HL-60 (cell line): ENCODE data around the gene PDCD7.

Source experiments
- DNase-seq, 2 experiments: peaks; one replicate each; pipeline ENCODE4 v3.0.0-alpha.2; 2010 to 2020; ENCODE audit warnings: low read depth in 1 of 2, low spot score in 1 of 2
- H3K27ac ChIP-seq: fragments of 250-450 bp; sonication (Bioruptor Pico); replicated peaks from 2 replicates; pipeline ENCODE4 v1.5.1; 2020; ENCODE audit warnings: mild to moderate bottlenecking, moderate library complexity
- H3K27me3 ChIP-seq: fragments of 250-450 bp; sonication (Bioruptor Pico); 2 replicates; pipeline ENCODE4 v1.5.1; 2021; ENCODE audit warnings: mild to moderate bottlenecking, moderate library complexity; ENCODE audit not compliant: insufficient read depth, poor library complexity, severe bottlenecking
- H3K4me3 ChIP-seq: replicated peaks from 2 replicates; pipeline ENCODE4 v1.5.1; 2011; ENCODE audit warnings: mild to moderate bottlenecking, control low read depth, low read length; ENCODE audit not compliant: insufficient read depth
- GABPA ChIP-seq: IDR thresholded peaks from 2 replicates; pipeline ENCODE4 v1.6.1; 2012; ENCODE audit warnings: low read depth
- POLR2AphosphoS5 ChIP-seq: IDR thresholded peaks from 2 replicates; pipeline ENCODE4 v1.6.1; 2012; ENCODE audit warnings: low read depth
- SPI1 ChIP-seq: IDR thresholded peaks from 2 replicates; pipeline ENCODE4 v1.6.1; 2012; ENCODE audit warnings: low read depth, mild to moderate bottlenecking, borderline replicate concordance
- TF ChIP-seq, protein P1 (sequence below): IDR thresholded peaks from one replicate; pipeline ENCODE4 v1.5.1; 2011; ENCODE audit warnings: low read length, control low read depth, inconsistent platforms; ENCODE audit not compliant: insufficient read depth
- TF ChIP-seq, protein P2 (sequence below): IDR thresholded peaks from 2 replicates; pipeline ENCODE4 v1.6.1; 2012; ENCODE audit warnings: low read depth; ENCODE audit not compliant: insufficient replicate concordance

Gene PDCD7

DNA sequence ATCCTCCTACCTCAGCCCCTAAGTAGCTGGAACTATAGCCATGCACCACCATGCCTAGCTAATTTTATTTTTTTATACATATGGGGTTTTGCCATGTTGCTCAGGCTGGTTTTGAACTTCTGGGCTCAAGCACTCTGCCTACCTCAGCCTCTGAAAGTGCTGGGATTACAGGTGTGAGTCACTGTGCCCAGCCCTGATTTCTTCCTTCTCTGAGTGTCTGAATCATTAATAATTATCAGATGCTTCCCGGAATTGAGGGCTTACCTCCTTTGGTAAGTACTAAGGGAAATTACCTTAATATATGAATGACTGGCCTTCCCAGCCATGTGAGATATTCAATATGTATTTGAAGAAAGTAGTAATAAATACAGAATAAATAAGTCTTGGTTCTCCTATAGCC, 44.3 kb upstream of the PDCD7 start:
- Histone ChIP-seq H3K27me3 (no peaks in the 10 kb centered on the region), H3K27ac (no peak overlapping the region), H3K4me3 (no peak overlapping the region)
- TF ChIP-seq, protein P1, sequence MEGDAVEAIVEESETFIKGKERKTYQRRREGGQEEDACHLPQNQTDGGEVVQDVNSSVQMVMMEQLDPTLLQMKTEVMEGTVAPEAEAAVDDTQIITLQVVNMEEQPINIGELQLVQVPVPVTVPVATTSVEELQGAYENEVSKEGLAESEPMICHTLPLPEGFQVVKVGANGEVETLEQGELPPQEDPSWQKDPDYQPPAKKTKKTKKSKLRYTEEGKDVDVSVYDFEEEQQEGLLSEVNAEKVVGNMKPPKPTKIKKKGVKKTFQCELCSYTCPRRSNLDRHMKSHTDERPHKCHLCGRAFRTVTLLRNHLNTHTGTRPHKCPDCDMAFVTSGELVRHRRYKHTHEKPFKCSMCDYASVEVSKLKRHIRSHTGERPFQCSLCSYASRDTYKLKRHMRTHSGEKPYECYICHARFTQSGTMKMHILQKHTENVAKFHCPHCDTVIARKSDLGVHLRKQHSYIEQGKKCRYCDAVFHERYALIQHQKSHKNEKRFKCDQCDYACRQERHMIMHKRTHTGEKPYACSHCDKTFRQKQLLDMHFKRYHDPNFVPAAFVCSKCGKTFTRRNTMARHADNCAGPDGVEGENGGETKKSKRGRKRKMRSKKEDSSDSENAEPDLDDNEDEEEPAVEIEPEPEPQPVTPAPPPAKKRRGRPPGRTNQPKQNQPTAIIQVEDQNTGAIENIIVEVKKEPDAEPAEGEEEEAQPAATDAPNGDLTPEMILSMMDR, result no peak
- no peak for DNase-seq

- no peak for DNase-seq
- no peak overlapping the region for H3K27ac ChIP-seq
- TF ChIP-seq SPI1 (no peak), POLR2AphosphoS5 (no peak), GABPA (no peak)
- TF ChIP-seq, protein P2, sequence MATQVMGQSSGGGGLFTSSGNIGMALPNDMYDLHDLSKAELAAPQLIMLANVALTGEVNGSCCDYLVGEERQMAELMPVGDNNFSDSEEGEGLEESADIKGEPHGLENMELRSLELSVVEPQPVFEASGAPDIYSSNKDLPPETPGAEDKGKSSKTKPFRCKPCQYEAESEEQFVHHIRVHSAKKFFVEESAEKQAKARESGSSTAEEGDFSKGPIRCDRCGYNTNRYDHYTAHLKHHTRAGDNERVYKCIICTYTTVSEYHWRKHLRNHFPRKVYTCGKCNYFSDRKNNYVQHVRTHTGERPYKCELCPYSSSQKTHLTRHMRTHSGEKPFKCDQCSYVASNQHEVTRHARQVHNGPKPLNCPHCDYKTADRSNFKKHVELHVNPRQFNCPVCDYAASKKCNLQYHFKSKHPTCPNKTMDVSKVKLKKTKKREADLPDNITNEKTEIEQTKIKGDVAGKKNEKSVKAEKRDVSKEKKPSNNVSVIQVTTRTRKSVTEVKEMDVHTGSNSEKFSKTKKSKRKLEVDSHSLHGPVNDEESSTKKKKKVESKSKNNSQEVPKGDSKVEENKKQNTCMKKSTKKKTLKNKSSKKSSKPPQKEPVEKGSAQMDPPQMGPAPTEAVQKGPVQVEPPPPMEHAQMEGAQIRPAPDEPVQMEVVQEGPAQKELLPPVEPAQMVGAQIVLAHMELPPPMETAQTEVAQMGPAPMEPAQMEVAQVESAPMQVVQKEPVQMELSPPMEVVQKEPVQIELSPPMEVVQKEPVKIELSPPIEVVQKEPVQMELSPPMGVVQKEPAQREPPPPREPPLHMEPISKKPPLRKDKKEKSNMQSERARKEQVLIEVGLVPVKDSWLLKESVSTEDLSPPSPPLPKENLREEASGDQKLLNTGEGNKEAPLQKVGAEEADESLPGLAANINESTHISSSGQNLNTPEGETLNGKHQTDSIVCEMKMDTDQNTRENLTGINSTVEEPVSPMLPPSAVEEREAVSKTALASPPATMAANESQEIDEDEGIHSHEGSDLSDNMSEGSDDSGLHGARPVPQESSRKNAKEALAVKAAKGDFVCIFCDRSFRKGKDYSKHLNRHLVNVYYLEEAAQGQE, result no peak
- TF ChIP-seq, protein P1, result no peak
- no peak overlapping the region for H3K4me3 ChIP-seq
- H3K27me3 ChIP-seq, result no peaks in the 10 kb centered on the region
Measured at GRCh38 chr15:65176056-65176455, 42.4 kb upstream of the PDCD7 start.

DNA sequence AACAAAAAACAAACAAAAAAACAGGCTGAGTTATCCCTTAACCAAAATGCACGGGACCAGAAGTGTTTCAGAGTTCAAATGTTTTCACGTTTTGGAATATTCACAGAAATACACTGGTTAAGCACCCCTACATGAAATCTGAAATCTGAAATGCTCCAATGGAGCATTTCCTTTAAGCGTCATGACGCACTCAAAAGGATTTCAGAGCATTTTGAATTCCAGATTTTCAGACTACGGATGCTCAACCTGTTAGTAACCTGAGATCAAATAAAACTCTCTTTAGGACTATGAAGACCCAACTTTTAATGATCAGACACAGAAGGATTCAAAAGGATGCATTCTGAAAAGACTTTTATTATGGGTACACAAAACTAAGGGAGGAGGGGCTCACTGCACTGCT, 41.9 kb upstream of the PDCD7 start:
- Histone ChIP-seq H3K27ac (no peak overlapping the region), H3K4me3 (no peak overlapping the region), H3K27me3 (no peaks in the 10 kb centered on the region)
- DNase-seq, result no peak
- TF ChIP-seq, protein P1, result no peak
- TF ChIP-seq POLR2AphosphoS5, result no peak
- no peak for TF ChIP-seq GABPA
- TF ChIP-seq, protein P2, result no peak
- no peak for TF ChIP-seq SPI1

DNA sequence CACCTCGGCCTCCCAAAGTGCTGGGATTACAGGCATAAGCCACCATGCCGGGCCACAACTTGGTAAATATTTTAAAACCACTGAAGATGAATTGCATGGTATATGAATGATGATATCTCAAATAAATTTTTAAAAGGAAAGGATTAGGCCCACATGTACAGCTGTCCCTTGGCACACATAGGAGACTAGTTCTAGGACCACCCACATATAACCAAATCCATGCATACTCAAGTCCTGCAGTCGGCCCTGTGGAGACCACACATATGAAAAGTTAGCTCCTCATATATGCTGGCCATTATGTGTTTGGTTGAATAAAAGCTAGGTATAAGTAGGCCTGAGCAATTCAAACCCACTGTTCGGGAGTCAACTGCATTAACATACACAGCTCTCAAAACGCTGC, 40.9 kb upstream of the PDCD7 start:
- no peak overlapping the region for H3K4me3 ChIP-seq

More for the DNA sequence above, 40.9 kb upstream of the PDCD7 start:
- TF ChIP-seq, protein P2, result no peak
- TF ChIP-seq GABPA, result no peak
- TF ChIP-seq POLR2AphosphoS5, result no peak
- TF ChIP-seq, protein P1, result no peak
- no peak for TF ChIP-seq SPI1
- no peak for DNase-seq
- no peak overlapping the region for H3K27ac ChIP-seq
- no peaks in the 10 kb centered on the region for H3K27me3 ChIP-seq
